HG03378 (cell line): Measurements from ENCODE around the gene ARL8B.
"Not testable (repeated sequence)": the region's sequence is repeated elsewhere in the genome, so short reads cannot be mapped to it uniquely, and the experiment has no call there.

Experiments used
- ATAC-seq: cut with Tn5 transposase; IDR thresholded peaks from one replicate; pipeline ENCODE4 v1.9.1; 2021; ENCODE audit warnings: mild to moderate bottlenecking, moderate library complexity; ENCODE audit not compliant: unreplicated experiment

ARL8B gene

DNA sequence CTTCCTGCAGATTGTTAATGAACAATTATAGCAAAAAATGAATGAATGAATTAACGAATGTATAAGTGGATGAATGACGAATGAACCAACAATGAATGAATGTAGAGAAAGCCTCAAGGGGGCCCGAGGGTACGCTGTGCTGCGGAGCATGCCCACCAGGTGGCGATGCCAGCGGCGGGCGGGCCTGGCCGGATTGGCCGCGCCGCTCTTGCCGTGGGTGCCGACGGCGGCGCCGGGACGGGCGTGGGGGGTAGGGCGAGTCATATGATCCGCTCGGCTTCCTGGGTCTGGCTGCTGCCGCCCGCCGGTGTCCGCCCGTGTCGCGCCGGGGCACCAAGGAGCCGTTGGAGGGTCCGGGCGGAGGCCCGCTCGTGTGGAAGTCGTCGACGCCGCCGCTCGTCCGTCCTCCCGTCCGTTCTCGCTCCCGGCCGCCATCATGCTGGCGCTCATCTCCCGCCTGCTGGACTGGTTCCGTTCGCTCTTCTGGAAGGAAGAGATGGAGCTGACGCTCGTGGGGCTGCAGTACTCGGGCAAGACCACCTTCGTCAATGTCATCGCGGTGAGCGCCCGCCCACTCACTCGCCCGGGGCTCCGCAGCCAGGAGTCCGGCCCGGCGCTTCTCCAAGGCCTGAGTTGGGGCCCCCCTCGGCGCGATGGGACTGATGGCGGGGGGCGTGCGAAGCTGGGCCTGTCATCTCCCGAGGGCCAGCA, at the start of gene ARL8B:
Gene ARL8B (plus strand): TSS at position 263 of the 711 bp plus-strand sequence. CDS start 174 bp downstream, at position 437.
- peak; percentile 91 for ATAC-seq

DNA sequence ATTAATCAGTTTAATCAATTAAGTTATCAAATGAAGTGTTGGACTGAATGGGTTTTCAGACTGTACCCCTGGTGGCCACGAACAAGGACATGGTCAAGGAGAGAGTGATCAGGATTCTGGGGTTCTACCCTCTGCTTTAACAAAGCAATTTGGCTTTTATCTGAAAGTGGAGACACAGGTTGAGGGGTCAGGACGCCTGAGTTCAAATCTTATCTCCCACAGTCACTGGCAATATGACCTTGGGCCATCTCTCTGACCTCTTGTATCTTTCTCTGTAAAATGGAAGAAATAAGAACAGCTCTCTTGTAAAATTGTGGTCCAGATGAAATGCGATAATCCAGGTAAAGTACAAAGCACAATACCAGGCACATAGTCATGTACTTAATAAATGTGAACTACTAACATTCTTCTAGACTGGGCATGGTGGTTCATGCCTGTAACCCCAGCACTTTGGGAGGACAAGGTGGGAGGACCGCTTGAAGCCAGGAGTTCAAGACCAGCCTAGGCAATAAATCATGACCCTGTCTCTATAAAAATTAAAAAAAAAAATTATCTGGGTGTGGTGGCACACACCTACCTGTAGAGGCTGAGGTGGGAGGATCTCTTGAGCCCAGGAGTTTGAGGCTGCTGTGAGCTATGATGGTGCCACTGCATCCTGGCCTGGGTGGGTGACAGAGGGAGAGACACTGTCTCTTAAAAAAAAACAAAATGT, 48.6 kb upstream of the ARL8B start:
- no peak for ATAC-seq

DNA sequence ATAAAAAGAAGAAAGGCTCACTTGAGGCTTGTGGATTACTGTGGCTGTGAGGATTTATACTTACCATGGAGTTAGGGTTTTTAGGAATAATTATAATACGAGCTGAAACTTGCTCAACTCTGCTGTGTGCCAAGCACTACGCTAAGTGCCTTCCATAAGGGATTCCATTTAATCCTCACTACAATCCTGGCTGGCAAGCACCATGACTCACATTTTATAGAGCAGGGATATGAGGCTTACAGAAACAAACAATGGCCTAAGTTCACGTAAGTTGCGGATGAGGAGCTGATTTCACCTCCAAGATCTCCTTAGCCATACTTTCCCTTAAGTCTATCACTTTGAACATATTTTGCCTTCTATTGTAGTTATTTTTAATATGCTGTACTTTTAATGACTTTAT, 43.9 kb upstream of the ARL8B start:
- ATAC-seq = no peak

DNA sequence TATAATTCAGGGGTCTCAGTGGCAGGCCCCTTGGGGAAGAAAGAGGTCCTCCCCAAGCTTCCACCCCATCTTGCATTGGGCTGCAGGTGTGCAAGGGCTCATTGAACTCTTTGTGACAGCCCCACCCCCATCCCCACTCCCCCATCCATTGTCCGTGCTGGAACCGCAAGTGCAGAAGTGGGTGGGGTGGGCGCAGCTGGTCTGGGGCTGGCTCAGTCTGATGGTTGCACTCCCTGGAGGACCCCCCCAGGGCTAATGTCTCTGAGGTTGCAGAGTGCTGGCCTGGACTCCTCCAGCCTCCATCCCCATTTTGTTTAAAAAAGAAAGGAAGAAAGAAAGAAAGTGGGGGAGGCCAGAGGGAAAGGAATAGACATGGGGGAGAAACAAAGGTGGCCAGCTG, 42.3 kb upstream of the ARL8B start:
- ATAC-seq = no peak

DNA sequence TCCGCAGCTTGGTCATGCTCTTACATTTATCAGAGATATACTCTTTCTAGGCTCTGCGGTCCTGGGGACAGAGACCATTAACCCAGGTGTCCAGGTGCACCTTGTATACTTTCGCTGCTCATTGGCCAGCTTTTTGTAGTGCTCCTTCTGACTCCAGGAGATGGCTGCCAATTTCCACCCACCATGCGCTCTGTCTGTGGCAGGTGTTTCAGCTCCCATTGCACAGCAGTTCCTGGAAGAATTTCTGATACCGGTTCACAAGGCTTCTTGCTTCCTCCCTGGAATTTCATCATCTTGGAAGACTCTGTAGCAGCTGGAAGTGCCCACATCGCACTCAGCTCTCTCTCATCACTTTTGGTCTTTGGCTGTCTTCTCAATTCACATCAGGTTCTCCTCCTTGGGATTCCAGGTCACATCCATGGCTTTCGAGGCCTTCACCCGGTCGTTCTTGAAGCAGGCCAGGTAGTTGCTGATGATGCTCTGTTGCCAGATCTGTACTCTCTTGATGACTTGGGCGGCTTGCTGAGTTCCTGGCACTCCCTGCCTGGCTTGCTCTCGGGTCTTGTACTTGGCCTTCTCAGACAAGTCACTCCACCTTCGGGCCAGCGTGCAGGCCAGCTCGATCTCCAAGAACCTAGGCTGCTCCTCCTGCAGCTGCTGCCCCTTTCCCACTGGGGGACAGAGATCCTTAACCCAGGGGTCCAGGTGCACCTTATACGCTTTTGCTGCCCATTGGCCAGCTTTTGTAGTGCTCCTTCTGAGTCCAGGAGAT, 41.1 kb upstream of the ARL8B start:
- no peak for ATAC-seq

DNA sequence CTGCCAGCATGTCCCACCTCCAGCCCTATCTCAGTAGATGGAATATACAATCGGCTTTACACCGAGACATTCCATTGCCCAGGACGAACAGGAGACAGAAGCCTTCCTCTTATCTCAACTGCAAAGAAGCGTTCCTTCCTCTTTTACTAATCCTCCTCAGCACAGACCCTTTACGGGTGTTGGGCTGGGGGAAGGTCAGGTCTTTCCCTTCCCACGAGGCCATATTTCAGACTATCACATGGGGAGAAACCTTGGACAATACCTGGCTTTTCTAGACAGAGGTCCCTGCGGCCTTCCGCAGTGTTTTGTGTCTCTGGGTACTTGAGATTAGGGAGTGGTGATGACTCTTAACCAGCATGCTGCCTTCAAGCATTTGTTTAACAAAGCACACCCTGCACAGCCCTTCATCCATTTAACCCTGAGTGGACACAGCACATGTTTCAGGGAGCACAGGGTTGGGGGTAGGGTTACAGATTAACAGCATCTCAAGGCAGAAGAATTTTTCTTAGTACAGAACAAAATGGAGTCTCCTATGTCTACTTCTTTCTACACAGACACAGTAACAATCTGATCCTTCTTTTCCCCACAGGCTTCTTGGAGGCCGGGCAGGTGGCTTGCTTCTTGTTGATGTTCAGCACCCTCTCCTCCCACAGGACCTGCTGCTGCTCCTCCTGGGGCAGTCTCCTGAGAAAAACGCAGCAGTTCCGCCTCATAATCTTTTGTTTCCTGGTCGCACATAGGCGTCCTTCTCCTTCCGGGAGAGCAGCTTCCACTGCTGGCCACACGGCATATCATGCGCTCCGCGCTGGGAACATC, 39.9 kb upstream of the ARL8B start:
- ATAC-seq = not testable (repeated sequence)

DNA sequence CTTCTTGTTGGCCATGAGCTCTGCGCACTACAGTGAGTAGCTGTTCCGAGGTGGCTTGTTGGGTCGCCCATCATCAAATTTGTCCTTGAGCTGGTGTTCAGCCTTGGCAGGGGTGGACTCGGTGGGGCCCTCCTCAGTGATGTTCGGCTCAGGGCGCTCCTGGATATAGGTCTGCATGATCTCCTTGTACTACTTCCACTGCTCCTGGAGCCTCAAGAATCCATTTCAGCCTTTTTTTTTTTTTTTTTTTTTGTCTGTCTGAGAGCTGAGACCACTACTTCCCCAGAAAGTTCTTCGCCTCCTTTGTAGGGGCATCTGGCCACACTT, 39.3 kb upstream of the ARL8B start:
- no peak for ATAC-seq

DNA sequence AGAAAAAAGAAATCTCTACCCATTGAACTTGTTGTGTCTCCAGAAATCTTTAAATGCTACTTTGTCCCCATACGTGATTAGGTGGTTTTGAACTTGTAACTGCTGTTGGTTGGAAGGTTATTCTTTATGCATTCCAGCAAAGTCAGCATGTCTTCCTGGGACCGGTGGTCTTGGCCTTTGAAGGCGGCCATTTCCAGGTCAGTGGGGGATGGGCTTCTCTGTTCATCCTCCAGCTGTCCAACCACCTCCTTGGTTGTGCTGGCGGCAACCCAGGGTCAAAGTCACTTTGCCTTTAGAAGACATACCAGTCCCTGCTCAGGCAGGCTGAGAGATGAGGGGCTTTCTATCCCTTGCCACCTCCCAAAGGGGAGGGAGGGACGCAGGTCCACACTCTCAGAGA, 37.9 kb upstream of the ARL8B start:
- ATAC-seq = no peak

DNA sequence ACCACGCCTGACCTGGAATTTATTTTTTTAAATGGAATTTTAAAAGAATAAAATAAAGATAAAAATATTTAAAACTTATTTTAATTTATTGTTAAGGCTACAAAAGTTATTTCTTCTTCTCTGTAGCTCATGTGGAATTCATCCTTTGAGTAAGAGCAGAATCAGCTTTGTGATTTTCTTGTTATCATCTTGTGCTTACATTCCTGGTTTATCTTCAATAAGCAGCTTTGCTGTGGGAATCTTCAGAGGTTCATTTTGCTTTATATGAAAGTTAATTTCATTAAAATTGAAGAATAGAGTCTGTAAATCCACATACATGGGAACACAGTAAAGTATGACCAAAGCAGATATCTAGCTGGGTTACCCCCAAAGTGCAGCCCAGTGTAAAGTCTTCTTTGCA, 35.4 kb upstream of the ARL8B start:
- ATAC-seq = no peak

DNA sequence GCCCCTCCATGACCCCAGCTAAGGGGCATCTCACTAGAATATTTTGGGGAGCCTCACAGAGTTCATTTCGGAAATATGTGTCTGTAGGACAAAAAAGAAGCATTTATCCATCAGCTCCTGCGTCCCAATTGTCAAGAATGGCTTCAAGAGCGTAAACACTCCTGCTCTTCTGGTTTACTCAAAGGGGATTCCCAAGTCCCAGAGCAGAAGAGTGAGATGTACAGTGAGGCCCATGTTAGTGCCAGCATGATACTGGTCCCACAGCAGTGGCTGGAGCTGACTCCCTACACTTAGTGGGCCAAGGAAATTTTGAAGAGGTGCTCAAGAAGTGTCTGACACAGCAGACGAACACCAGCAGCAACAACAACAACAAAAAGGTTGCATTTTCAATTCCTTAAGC, 34.9 kb upstream of the ARL8B start:
- ATAC-seq = no peak

DNA sequence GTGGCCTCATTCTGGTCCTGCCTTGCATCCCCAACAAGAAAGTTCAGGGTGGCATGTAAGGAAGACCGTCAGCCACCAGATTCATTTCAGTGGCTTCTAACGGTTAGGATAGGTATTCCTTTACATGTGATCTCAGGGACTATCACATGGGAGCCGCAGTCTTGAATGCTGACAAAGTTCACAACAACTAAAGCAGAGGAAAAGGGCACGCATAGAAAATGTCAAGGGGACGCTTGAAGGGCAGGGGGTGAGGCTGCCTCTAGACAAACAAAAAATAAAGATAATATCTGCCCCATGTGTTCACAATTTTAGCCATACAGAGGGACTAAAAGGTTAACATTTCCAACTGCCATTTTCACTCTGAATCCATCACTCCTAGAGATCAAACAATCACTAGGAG, 31.9 kb upstream of the ARL8B start:
- no peak for ATAC-seq

DNA sequence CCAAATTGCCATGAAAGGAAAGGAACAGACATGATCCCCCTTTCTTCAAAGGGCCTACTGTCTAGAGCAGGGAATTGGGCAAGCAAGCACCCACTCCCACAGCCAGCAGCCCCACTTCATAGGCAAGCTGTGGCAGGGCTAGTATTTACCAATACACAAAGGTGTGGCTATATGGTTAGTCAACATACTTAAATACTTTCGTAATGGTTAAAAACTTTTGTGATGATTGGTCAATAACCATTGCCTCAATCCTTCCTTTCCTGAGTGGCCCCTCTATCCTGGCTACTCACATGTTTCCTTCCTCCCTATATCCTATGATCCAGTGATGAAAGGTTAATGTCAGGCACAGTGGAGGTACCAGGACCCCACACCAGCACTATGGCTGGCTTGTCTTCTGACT, 30.1 kb upstream of the ARL8B start:
- ATAC-seq = no peak

DNA sequence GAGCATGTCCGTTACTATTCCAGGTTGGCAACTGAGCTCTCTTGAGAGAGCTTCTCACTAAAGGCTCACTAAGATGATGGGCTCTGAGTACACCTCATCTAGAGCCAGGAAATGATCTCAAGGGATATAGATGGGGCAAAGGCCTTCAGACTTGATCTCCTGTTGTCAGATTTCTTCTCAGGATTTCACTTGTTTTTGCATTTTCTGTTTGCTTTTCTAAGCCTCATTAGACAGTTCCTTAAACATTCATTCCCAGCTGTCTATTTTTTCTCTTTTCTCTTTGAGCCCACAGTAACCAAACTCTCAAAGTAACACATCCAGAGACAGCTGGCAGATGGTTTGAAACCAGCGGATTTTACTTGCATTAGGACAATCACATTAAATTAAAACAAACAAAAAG, 28.4 kb upstream of the ARL8B start:
- no peak for ATAC-seq

DNA sequence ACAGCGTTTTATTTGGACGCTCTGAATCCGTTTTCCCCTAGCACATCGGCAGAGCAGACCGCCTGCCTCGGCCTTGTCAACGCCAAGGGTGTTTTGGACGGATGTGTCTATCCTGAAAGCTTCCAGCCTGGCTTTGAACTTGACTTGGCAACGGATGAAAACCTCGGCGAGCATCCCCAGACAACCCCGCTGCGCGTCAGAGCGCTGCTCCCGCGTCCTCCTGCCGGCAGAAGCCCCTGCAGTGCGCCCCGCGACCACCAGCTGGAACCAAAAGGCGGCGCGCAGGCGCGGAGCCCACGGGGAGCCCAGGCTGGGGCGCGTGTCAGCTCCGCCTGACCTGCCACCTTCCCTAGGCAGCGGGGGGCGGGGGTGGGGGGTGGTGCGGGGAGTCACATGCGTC, 26.2 kb upstream of the ARL8B start:
- no peak for ATAC-seq

DNA sequence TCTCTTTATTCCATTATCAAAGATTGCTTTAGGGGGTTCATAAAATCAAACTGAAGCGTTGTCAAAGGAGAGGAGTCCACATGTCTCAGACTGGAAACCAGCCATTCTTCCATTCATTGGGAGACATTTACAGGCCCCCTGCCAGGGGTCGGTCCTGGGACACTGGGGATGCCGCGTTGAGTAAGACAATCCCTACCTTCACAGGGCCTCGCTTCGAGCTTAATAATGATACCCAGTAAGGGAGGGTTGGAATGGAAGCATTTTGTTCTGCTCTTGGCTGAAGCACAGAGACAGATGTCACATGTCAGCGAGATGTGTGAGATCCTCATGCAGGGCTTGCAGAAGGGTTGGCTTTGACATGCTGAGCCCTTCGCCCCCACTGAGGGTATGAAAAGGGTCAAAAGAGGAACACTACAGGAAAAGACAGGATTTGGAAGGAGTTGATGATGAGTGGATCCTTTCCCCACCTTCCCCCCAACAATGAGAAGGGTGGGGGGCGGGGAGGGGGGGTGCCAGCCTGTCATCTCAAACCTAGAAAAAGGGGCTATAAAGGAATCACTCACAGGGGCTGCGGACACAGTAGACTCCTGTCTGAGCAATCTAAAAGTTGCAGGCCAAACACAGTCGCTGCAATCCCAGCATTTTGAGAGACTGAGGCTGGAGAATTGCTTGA, 25.6 kb upstream of the ARL8B start:
- ATAC-seq = no peak

DNA sequence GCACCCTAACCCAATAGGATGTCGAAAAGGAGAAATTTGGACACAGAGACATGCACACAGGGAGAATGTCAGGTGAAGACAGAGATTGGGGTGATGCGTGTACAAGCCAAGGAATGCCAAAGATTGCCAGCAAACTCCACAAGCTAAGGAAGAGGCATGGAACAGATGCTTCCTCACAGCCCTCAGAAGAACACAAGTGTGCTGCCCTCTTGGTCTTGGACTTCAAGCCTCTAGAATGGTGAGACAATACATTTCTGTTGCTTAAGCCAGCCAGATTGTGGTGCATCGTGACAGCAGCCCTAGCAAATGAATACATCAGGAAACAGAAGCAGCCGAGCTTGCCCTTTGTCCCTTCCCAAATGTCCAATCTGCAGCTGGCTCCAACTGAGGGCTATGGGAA, 23.7 kb upstream of the ARL8B start:
- ATAC-seq = no peak

DNA sequence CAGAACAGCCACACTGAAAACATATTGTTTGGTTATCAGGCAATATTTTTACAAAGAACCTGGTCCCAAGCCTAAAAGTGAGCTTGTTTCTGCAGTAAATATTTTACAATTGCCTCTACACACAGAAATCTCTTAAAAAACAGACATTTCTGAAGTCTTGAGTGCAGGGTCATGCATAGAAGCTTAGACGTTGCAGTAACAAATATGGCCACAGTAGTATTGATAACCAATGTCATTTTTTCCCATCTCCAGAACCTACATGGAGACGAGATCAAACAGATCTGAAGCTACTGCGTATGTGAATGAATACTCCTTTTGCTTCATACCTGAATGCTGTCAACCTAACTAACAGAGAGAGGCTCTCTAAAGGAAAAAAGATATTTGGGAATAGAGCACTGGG, 19.6 kb upstream of the ARL8B start:
- no peak for ATAC-seq

DNA sequence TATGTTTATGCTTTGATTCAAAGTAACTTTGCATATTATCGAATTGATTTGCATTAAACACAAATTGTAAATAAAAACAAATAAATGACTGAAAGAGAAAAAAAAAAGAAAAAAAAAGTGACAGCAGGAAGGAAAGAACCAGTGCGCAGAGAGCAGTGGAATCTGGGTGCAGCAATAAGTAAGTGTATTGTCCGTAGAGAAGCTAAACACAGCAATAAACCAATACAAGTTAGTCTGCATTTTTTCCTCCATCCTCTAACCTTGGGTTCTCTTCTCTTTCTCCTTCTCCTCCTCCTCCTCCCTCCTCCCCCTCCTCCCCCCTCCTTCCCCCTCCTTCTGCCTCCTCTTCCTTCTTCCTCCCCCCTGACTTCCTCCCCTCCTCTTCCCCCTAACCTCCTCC, 18.3 kb upstream of the ARL8B start:
- no peak for ATAC-seq

DNA sequence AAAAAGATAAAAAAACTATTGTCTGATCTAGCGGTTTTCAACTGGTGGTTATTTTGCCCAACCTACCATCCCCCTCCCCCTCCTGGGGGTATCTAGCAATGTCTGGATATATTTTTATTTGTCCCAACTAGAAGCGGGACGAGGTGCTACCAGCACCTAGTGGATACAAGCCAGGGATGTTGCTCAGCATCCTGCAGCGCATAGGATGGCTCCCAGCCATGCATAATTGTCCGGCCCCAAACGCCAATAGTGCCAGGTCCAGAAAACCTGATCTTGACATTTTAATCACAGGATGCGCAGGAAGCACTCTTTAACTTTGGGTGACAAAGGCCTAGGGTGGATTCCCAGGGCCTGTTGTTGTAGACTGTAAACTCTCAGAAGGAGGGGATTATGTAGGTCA, 17.0 kb upstream of the ARL8B start:
- ATAC-seq = no peak

DNA sequence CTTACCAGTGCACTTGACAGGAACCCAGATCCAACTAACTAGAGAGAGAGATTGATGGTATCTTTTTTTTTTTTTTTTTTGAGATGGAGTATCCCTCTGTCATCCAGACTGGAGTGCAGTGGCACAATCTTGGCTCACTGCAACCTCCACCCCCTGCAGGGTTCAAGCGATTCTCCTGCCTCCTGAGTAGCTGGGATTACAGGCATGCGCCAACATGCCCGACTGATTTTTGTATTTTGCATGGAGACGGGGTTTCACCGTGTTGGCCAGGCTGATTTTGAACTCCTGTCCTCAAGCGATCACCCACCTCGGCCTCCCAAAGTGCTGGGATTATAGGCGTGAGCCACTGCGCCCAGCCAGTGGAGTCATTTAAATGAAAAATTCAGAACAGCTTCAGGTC, 15.7 kb upstream of the ARL8B start:
- not testable (repeated sequence) for ATAC-seq

DNA sequence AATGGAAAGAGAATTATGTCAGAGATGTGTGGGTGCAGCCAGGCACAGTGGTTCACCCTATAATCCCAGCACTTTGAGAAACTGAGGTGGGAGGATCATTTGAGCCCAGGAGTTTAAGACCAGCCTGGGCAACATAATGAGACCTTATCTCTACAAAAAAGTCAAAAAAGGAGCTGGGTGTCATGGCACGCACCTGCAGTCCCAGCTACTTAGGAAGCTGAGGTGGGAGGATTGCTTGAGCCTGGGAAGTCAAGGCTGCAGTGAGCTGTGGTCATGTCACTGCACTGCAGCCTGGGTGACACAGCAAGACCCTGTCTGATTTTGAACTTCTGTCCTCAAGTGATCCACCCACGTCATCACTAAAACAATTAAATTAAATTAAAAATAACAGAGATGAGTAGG, 15.2 kb upstream of the ARL8B start:
- ATAC-seq = not testable (repeated sequence)
